H1 (cell line): Measurements from ENCODE around the gene GAS2. TPM values are rescaled to one million over a fixed set of nuclear protein-coding genes. Genes with fewer than 3 reads are reported as not detected.

ENCODE experiments used
- CTCF ChIA-PET: fragments of 300-600 bp; sonication (Branson Sonifier 250); formaldehyde crosslinking; loops from one replicate; lab custom pipeline; 2021; ENCODE audit not compliant: partially characterized antibody; lab: Charles Lee
- POLR2A ChIA-PET: fragments of 300-600 bp; sonication (Branson Sonifier 250); formaldehyde crosslinking; loops from one replicate; lab custom pipeline; 2021; ENCODE audit warnings: inconsistent platforms; ENCODE audit not compliant: partially characterized antibody; lab: Charles Lee
- DNase-seq, 2 experiments: peaks; one replicate each; pipeline versions ENCODE4 v3.0.0 to v3.0.0-alpha.2; 2010 to 2022; ENCODE audit warnings: low spot score in 2 of 2, low read depth in 1 of 2, mixed read lengths in 1 of 2
- FAIRE-seq: peaks from 2 replicates; lab custom pipeline; 2011; peaks lifted over from hg19 to GRCh38; lab: Jason Lieb, UNC
- H2AFZ ChIP-seq: 2 replicates; pipeline ENCODE4 v1.8.1; 2012; ENCODE audit warnings: low read length, inconsistent platforms
- H2AK5ac ChIP-seq: 2 replicates; pipeline ENCODE4 v1.6.1; 2013; ENCODE audit warnings: low read depth, low read length
- H2BK120ac ChIP-seq: replicated peaks from 2 replicates; pipeline ENCODE3; 2013; ENCODE audit warnings: low read depth, low read length, inconsistent platforms
- H2BK12ac ChIP-seq: 2 replicates; pipeline ENCODE4 v1.6.1; 2013; ENCODE audit warnings: low read depth, low read length
- H2BK15ac ChIP-seq: 2 replicates; pipeline ENCODE4 v1.6.1; 2013; ENCODE audit warnings: low read length
- H2BK20ac ChIP-seq: 2 replicates; pipeline ENCODE4 v1.6.1; 2013; ENCODE audit warnings: low read length
- H2BK5ac ChIP-seq: 2 replicates; pipeline ENCODE4 v1.6.1; 2013; ENCODE audit warnings: low read depth, low read length
- H3K14ac ChIP-seq: 2 replicates; pipeline ENCODE4 v1.6.1; 2013; ENCODE audit warnings: inconsistent platforms; ENCODE audit not compliant: insufficient read length
- H3K18ac ChIP-seq: 2 replicates; pipeline ENCODE4 v1.6.1; 2013; ENCODE audit warnings: low read length; ENCODE audit errors: extremely low read depth
- H3K23ac ChIP-seq: 2 replicates; pipeline ENCODE4 v1.6.1; 2013; ENCODE audit warnings: inconsistent platforms; ENCODE audit not compliant: insufficient read length
- H3K23me2 ChIP-seq: 2 replicates; pipeline ENCODE4 v1.6.1; 2013; ENCODE audit warnings: low read depth, low read length
- H3K27ac ChIP-seq: 2 replicates; pipeline ENCODE4 v1.6.1; 2011; ENCODE audit warnings: low read depth, low read length, inconsistent platforms
- H3K27me3 ChIP-seq, 4 experiments: replicated peaks in 1 of 4; 1 replicate in 1 of 4; 2 replicates in 3 of 4; pipeline versions ENCODE4 v1.6.1 to v1.8.1; 2011 to 2013; ENCODE audit warnings: low read length in 3 of 4, mild to moderate bottlenecking in 3 of 4, inconsistent platforms in 2 of 4, mixed read lengths in 2 of 4, moderate library complexity in 1 of 4; ENCODE audit not compliant: control insufficient read depth in 3 of 4, insufficient read depth in 3 of 4; ENCODE audit errors: extremely low read depth in 1 of 4
- H3K36me3 ChIP-seq, 4 experiments: 2 replicates each; pipeline versions ENCODE4 v1.6.1 to v1.8.1; 2011 to 2013; ENCODE audit warnings: mild to moderate bottlenecking in 4 of 4, low read length in 3 of 4, moderate library complexity in 2 of 4, control low read depth in 1 of 4, inconsistent platforms in 1 of 4; ENCODE audit not compliant: insufficient read depth in 4 of 4, control insufficient read depth in 2 of 4
- H3K4ac ChIP-seq: replicated peaks from 2 replicates; pipeline ENCODE3; 2013; ENCODE audit warnings: low read length, low read depth, mixed read lengths, inconsistent platforms; ENCODE audit not compliant: insufficient read length
- H3K4me1 ChIP-seq, 4 experiments: replicated peaks in 1 of 4; 1 replicate in 1 of 4; 2 replicates in 3 of 4; pipeline versions ENCODE4 v1.6.1 to v1.8.1; 2011 to 2013; ENCODE audit warnings: low read length in 3 of 4, inconsistent platforms in 2 of 4, mixed read lengths in 1 of 4; ENCODE audit not compliant: insufficient read depth in 4 of 4, control insufficient read depth in 3 of 4
- H3K4me2 ChIP-seq, 2 experiments: 2 replicates each; pipeline versions ENCODE4 v1.6.1 to v1.8.1; 2011 to 2013; ENCODE audit warnings: low read depth in 2 of 2, low read length in 2 of 2, control low read depth in 1 of 2, inconsistent platforms in 1 of 2, mild to moderate bottlenecking in 1 of 2; ENCODE audit not compliant: insufficient read depth in 1 of 2
- H3K4me3 ChIP-seq, 4 experiments: fragments of 200-600, 300-600 bp in 1 of 4; sonication (generic), shearing (Covaris generic), sonication (Bioruptor Twin) in 1 of 4; 2 replicates each; pipeline versions ENCODE4 v1.5.1 to v1.8.1; 2011 to 2016; ENCODE audit warnings: low read length in 4 of 4, low read depth in 3 of 4, control low read depth in 2 of 4, inconsistent platforms in 2 of 4, mild to moderate bottlenecking in 2 of 4, mixed read lengths in 1 of 4, moderate library complexity in 1 of 4; ENCODE audit not compliant: insufficient read depth in 2 of 4; ENCODE audit errors: extremely low read depth in 1 of 4
- H3K56ac ChIP-seq: replicated peaks from 2 replicates; pipeline ENCODE3; 2013; ENCODE audit warnings: low read depth, mild to moderate bottlenecking, mixed read lengths, low read length, inconsistent platforms; ENCODE audit not compliant: insufficient read length
- H3K79me1 ChIP-seq: 2 replicates; pipeline ENCODE4 v1.6.1; 2013; ENCODE audit warnings: low read depth, low read length, control low read depth
- H3K79me2 ChIP-seq, 2 experiments: 2 replicates each; pipeline versions ENCODE4 v1.6.1 to v1.8.1; 2012 to 2013; ENCODE audit warnings: low read length in 2 of 2, mild to moderate bottlenecking in 2 of 2, inconsistent platforms in 1 of 2; ENCODE audit not compliant: insufficient read depth in 2 of 2, control insufficient read depth in 1 of 2
- H3K9ac ChIP-seq, 4 experiments: replicated peaks in 1 of 4; 1 replicate in 1 of 4; 2 replicates in 3 of 4; pipeline versions ENCODE4 v1.6.1 to v1.8.1; 2011 to 2013; ENCODE audit warnings: low read depth in 3 of 4, low read length in 3 of 4, control low read depth in 2 of 4, mild to moderate bottlenecking in 2 of 4, moderate library complexity in 2 of 4, inconsistent platforms in 1 of 4; ENCODE audit errors: extremely low read depth in 1 of 4
- H3K9me3 ChIP-seq, 2 experiments: 2 replicates each; pipeline versions ENCODE4 v1.6.1 to v1.8.1; 2012 to 2013; ENCODE audit warnings: mild to moderate bottlenecking in 2 of 2, moderate library complexity in 2 of 2, control low read depth in 1 of 2, inconsistent platforms in 1 of 2, low read depth in 1 of 2, low read length in 1 of 2, mixed read lengths in 1 of 2; ENCODE audit not compliant: insufficient read depth in 2 of 2
- H4K20me1 ChIP-seq, 2 experiments: replicated peaks in 1 of 2; 2 replicates each; pipeline versions ENCODE3 to v1.8.1; 2011 to 2013; ENCODE audit warnings: inconsistent platforms in 2 of 2, low read length in 2 of 2, mild to moderate bottlenecking in 1 of 2; ENCODE audit not compliant: insufficient read depth in 2 of 2, control insufficient read depth in 1 of 2
- H4K5ac ChIP-seq: 2 replicates; pipeline ENCODE4 v1.6.1; 2013; ENCODE audit warnings: low read length, low read depth, mixed read lengths, inconsistent platforms; ENCODE audit not compliant: insufficient read length
- H4K8ac ChIP-seq: 2 replicates; pipeline ENCODE4 v1.8.0; 2013; ENCODE audit warnings: mild to moderate bottlenecking, moderate library complexity, low read length, inconsistent platforms; ENCODE audit not compliant: insufficient read depth; ENCODE audit errors: extremely low read depth
- H4K91ac ChIP-seq: replicated peaks from 2 replicates; pipeline ENCODE3; 2013; ENCODE audit warnings: low read length, mixed read lengths, inconsistent platforms; ENCODE audit not compliant: insufficient read length
- GABPA ChIP-seq: IDR thresholded peaks from 2 replicates; pipeline ENCODE4 v1.6.1; 2011; ENCODE audit warnings: mild to moderate bottlenecking, low read length, moderate library complexity, borderline replicate concordance; ENCODE audit not compliant: insufficient read depth
- SP4 ChIP-seq: IDR thresholded peaks from 2 replicates; pipeline ENCODE4 v1.6.1; 2012; ENCODE audit warnings: low read length, inconsistent platforms
- TBP ChIP-seq: IDR thresholded peaks from 2 replicates; pipeline ENCODE4 v1.6.1; 2011; ENCODE audit warnings: low read depth, low read length, improper control_type of control experiment
- WGBS, 2 experiments: shearing (Covaris generic) in 1 of 2; methylation state at CpG; one replicate each; pipeline versions ENCODE4 v1.1.6 to v1.1.7; 2013 to 2015; ENCODE audit warnings: low lambda C conversion rate in 2 of 2, mixed read lengths in 2 of 2, inconsistent platforms in 1 of 2, low coverage in 1 of 2, missing lambda C conversion rate in 1 of 2; ENCODE audit not compliant: insufficient replicate concordance in 2 of 2, insufficient coverage in 1 of 2, insufficient read length in 1 of 2; ENCODE audit errors: extremely low coverage in 1 of 2, missing lambda C conversion rate in 1 of 2; 5-methylcytosine and 5-hydroxymethylcytosine counted together
- polyA plus RNA-seq, 7 experiments: library from polyadenylated mRNA; depleted of rRNA in 3 of 7; stranded (reverse) in 5 of 7; unstranded in 2 of 7; fragments of >200 nt in 5 of 7; fragments of 200-250 nt in 2 of 7; gene quantifications; 1 replicate in 5 of 7; 2 replicates in 1 of 7; 4 replicates in 1 of 7; pipeline versions ENCODE4 v1.2.1 to v1.2.3, GENCODE V29; 2011 to 2013; ENCODE audit warnings: missing spikeins in 2 of 7, mixed read lengths in 2 of 7
- total RNA-seq: library from RNA; stranded (reverse); fragmentation: NEBNext Ultra II Directional; extraction: Animal tissue kit (Norgen Biotek cat#: 25700); gene quantifications from 2 replicates; pipeline ENCODE4 v1.2.1, GENCODE V29; 2021

GAS2 gene
- total and polyA plus RNA-seq, 2 of the 8 experiments (the other 6 are each of a cell fraction or from before 2014, with no cell fraction given): 0.70 to 1.7 TPM

- no peaks in the 10 kb centered on the region for H3K9me3 ChIP-seq
- no peak overlapping the region for H4K8ac ChIP-seq
- H3K27ac ChIP-seq: no peak overlapping the region
- no peak overlapping the region for H3K18ac ChIP-seq
- H3K4ac ChIP-seq: no peak overlapping the region
- no peaks in the 10 kb centered on the region for H3K36me3 ChIP-seq
- H2BK15ac ChIP-seq: no peak overlapping the region
- no peak overlapping the region for H3K23ac ChIP-seq
- no peak overlapping the region for H3K9ac ChIP-seq
- H3K27me3 ChIP-seq: 0 out of 7 replicates have a peak, but pooled peaks cover 0 to 2% (median 0%) of the 10 kb centered on the region in 4 experiments
- no peak overlapping the region for H3K14ac ChIP-seq
- no peak overlapping the region for H4K5ac ChIP-seq
- FAIRE-seq (no peak), DNase-seq (no peak)
- no peak overlapping the region for H3K4me2 ChIP-seq
- H3K79me2 ChIP-seq: no peaks in the 10 kb centered on the region
- H3K56ac ChIP-seq: no peak overlapping the region
- H4K20me1 ChIP-seq: no peaks in the 10 kb centered on the region
- H2BK5ac ChIP-seq: no peak overlapping the region
- ChIA-PET POLR2A (no interaction called here), CTCF (interaction anchor here (0.9 kb wide), 1 partner anchor 197 kb away, joined by 3 read pairs; no protein-coding TSS in a partner anchor)
- no peaks in the 10 kb centered on the region for H3K79me1 ChIP-seq
- H3K4me1 ChIP-seq: peaks cover 0 to 6% (median 0%) of the 10 kb centered on the region in 4 experiments; a peak in 1 of 7 replicates
- H2AK5ac ChIP-seq: no peak overlapping the region
- H3K23me2 ChIP-seq: no peaks in the 10 kb centered on the region; the same call in 1 of the 2 replicates
- 93% methylated on average over 3 of the region's 3 CpGs; no CpG with 5 or more reads in 1 of the 2 experiments for whole genome bisulfite sequencing, 2 experiments
- no peak overlapping the region for H2AFZ ChIP-seq
- H4K91ac ChIP-seq: no peak overlapping the region
- H2BK120ac ChIP-seq: no peak overlapping the region
- H3K4me3 ChIP-seq: no peak overlapping the region
- H2BK12ac ChIP-seq: no peak overlapping the region
- H2BK20ac ChIP-seq: no peak overlapping the region
- no peak for TF ChIP-seq SP4
- no peak for TF ChIP-seq GABPA
- no peak for TF ChIP-seq TBP
These were observed 166.1 kb downstream of the GAS2 start for GRCh38 chr11:22832315-22833015.
